Liver (tissue), 9 donors: ENCODE data around the gene NFIA. TPM values are rescaled to one million over a fixed set of nuclear protein-coding genes. Genes with fewer than 3 reads are reported as not detected.
A peak's percentile ranks its signal among the peaks of the same experiment; 100 is the strongest.

Source experiments
- DNase-seq: peaks from one replicate; pipeline ENCODE4 v3.0.0-alpha.2; 2017; ENCODE audit warnings: low spot score
- H3K27ac ChIP-seq, 2 donors: one replicate each; pipeline ENCODE4 v1.7.0; 2013; ENCODE audit warnings: inconsistent platforms in 2 of 2, low read length in 2 of 2, control low read depth in 1 of 2, low read depth in 1 of 2, mild to moderate bottlenecking in 1 of 2
- H3K27me3 ChIP-seq, 4 donors: one replicate each; pipeline versions ENCODE4 v1.6.1 to v1.7.0; 2013; ENCODE audit warnings: low read length in 3 of 4, inconsistent platforms in 1 of 4, mild to moderate bottlenecking in 1 of 4, moderate library complexity in 1 of 4; ENCODE audit not compliant: control insufficient read depth in 4 of 4, insufficient read depth in 4 of 4
- H3K36me3 ChIP-seq, 4 donors: one replicate each; pipeline versions ENCODE4 v1.6.1 to v1.7.0; 2013; ENCODE audit warnings: low read length in 3 of 4, mild to moderate bottlenecking in 3 of 4, low read depth in 1 of 4, moderate library complexity in 1 of 4; ENCODE audit not compliant: control insufficient read depth in 4 of 4, insufficient read depth in 3 of 4
- H3K4me1 ChIP-seq, 4 donors: one replicate each; pipeline versions ENCODE4 v1.6.1 to v1.7.0; 2013; ENCODE audit warnings: low read length in 3 of 4, mild to moderate bottlenecking in 3 of 4, moderate library complexity in 1 of 4; ENCODE audit not compliant: control insufficient read depth in 4 of 4, insufficient read depth in 4 of 4
- H3K4me3 ChIP-seq, 3 donors: one replicate each; pipeline versions ENCODE4 v1.6.1 to v1.7.0; 2013; ENCODE audit warnings: low read length in 3 of 3, control low read depth in 1 of 3, low read depth in 1 of 3, mild to moderate bottlenecking in 1 of 3
- H3K9ac ChIP-seq, 2 donors: one replicate each; pipeline ENCODE4 v1.7.0; 2013; ENCODE audit warnings: low read length in 2 of 2, mild to moderate bottlenecking in 2 of 2, moderate library complexity in 2 of 2, control low read depth in 1 of 2, low read depth in 1 of 2
- H3K9me3 ChIP-seq, 4 donors: one replicate each; pipeline versions ENCODE4 v1.6.1 to v1.7.0; 2013; ENCODE audit warnings: low read length in 3 of 4; ENCODE audit not compliant: control insufficient read depth in 4 of 4
- ATF3 ChIP-seq: IDR thresholded peaks from 2 replicates; pipeline ENCODE4 v1.6.1; 2016; ENCODE audit warnings: antibody characterized with exemption
- CTCF ChIP-seq: fragments of 150-350 bp; IDR thresholded peaks from 2 replicates; pipeline ENCODE4 v1.5.1; 2017; ENCODE audit warnings: improper control_type of control experiment, low read depth, low read length; ENCODE audit not compliant: missing input control
- EGR1 ChIP-seq, 2 donors: IDR thresholded peaks; 2 replicates each; pipeline ENCODE4 v1.6.1; 2016 to 2018; ENCODE audit warnings: antibody characterized with exemption in 2 of 2, low read depth in 2 of 2
- FOXA1 ChIP-seq: IDR thresholded peaks from 2 replicates; pipeline ENCODE4 v1.6.1; 2016; ENCODE audit warnings: antibody characterized with exemption
- FOXA2 ChIP-seq: IDR thresholded peaks from 2 replicates; pipeline ENCODE4 v1.6.1; 2016; ENCODE audit warnings: antibody characterized with exemption
- GABPA ChIP-seq, 2 donors: IDR thresholded peaks in 1 of 2; conservative IDR thresholded peaks in 1 of 2; 2 replicates each; pipeline ENCODE4 v1.6.1; 2016; ENCODE audit warnings: antibody characterized with exemption in 2 of 2, mild to moderate bottlenecking in 1 of 2, moderate library complexity in 1 of 2
- HNF4A ChIP-seq, 2 donors: conservative IDR thresholded peaks; 2 replicates each; pipeline ENCODE4 v1.6.1; 2016; ENCODE audit warnings: antibody characterized with exemption in 2 of 2, mild to moderate bottlenecking in 2 of 2
- HNF4G ChIP-seq: IDR thresholded peaks from 2 replicates; pipeline ENCODE4 v1.6.1; 2016; ENCODE audit warnings: antibody characterized with exemption
- JUND ChIP-seq, 2 donors: IDR thresholded peaks; 2 replicates each; pipeline ENCODE4 v1.6.1; 2016; ENCODE audit warnings: antibody characterized with exemption in 2 of 2
- MAX ChIP-seq: IDR thresholded peaks from 2 replicates; pipeline ENCODE4 v1.6.1; 2016; ENCODE audit warnings: antibody characterized with exemption
- NR2F2 ChIP-seq: IDR thresholded peaks from 2 replicates; pipeline ENCODE4 v1.6.1; 2016; ENCODE audit warnings: antibody characterized with exemption
- RAD21 ChIP-seq, 2 donors: IDR thresholded peaks; 2 replicates each; pipeline ENCODE4 v1.6.1; 2016; ENCODE audit warnings: antibody characterized with exemption in 2 of 2, mild to moderate bottlenecking in 2 of 2
- REST ChIP-seq: IDR thresholded peaks from 2 replicates; pipeline ENCODE4 v1.6.1; 2016; ENCODE audit warnings: antibody characterized with exemption, mild to moderate bottlenecking
- RXRA ChIP-seq, 2 donors: IDR thresholded peaks; 2 replicates each; pipeline ENCODE4 v1.6.1; 2017 to 2018; ENCODE audit warnings: antibody characterized with exemption in 2 of 2, mild to moderate bottlenecking in 1 of 2
- SP1 ChIP-seq: IDR thresholded peaks from 2 replicates; pipeline ENCODE4 v1.6.1; 2018; ENCODE audit warnings: antibody characterized with exemption, mild to moderate bottlenecking
- TAF1 ChIP-seq: conservative IDR thresholded peaks from 2 replicates; pipeline ENCODE4 v1.6.1; 2016; ENCODE audit warnings: antibody characterized with exemption, mild to moderate bottlenecking
- YY1 ChIP-seq: IDR thresholded peaks from 2 replicates; pipeline ENCODE4 v1.6.1; 2016; ENCODE audit warnings: antibody characterized with exemption, mild to moderate bottlenecking
- ZBTB33 ChIP-seq: IDR thresholded peaks from 2 replicates; pipeline ENCODE4 v1.6.1; 2016; ENCODE audit warnings: antibody characterized with exemption
- WGBS: extraction: QIAGEN DNeasy Blood & Tissue Kit; methylation state at CpG from one replicate; pipeline ENCODE4 v1.1.7; 2013; 5-methylcytosine and 5-hydroxymethylcytosine counted together
- polyA plus RNA-seq, 2 donors: library from polyadenylated mRNA; stranded (reverse) in 1 of 2; unstranded in 1 of 2; fragments of 200-250 nt in 1 of 2; fragments of >200 nt in 1 of 2; fragmentation: Nextera tagmentation in 1 of 2; extraction: Ambion mirVana in 1 of 2; gene quantifications; one replicate each; pipeline versions ENCODE4 v1.2.1 to v1.2.3, GENCODE V29; 2013 to 2015
- total RNA-seq, 2 donors: library from RNA; depleted of rRNA; stranded (reverse); fragments of >200 nt; gene quantifications; one replicate each; pipeline ENCODE4 v1.2.3, GENCODE V29; 2014
- donor health status: healthy.
- donor health status: healthy.
- donor health status: healthy.
- donor health status: healthy.
- donor health status: healthy.

NFIA gene
- total and polyA plus RNA-seq, 4 donors, result 6.8 to 53.7 (median 22.2) TPM

- TF ChIP-seq TAF1, result no peak
- no peak for TF ChIP-seq RAD21 (IDR thresholded peaks at IDR 0.05)
- TF ChIP-seq FOXA2, result no peak
- no peak for TF ChIP-seq YY1
- no peak for TF ChIP-seq FOXA1
- no peak for TF ChIP-seq ZBTB33
- Histone ChIP-seq H3K9me3 (no peaks in the 10 kb centered on the region), H3K4me3 (no peak overlapping the region), H3K36me3 (no peaks in the 10 kb centered on the region), H3K27me3 (no peaks in the 10 kb centered on the region), H3K27ac (no peak overlapping the region), H3K4me1 (peaks cover 1 to 21% (median 10%) of the 10 kb centered on the region in 4 donors), H3K9ac (no peak overlapping the region)
- WGBS, result 88% methylated on average over 5 of the region's 5 CpGs
- DNase-seq, result no peak
Measured at GRCh38 chr1:61201035-61201434, 118.7 kb downstream of the NFIA start.

GRCh38 chr1:61202854-61203598 lies 120.7 kb downstream of the NFIA start:
- Histone ChIP-seq H3K9ac (peak overlapping the region; percentile 68 to 85), H3K27me3 (no peaks in the 10 kb centered on the region), H3K4me1 (peaks cover 1 to 21% (median 13%) of the 10 kb centered on the region in 4 donors), H3K27ac (peak overlapping the region; percentile 88), H3K9me3 (no peaks in the 10 kb centered on the region), H3K4me3 (peak overlapping the region; percentile 3 to 30 (median 18)), H3K36me3 (no peaks in the 10 kb centered on the region)
- DNase-seq, result no peak
- 47% methylated on average over 11 of the region's 11 CpGs for WGBS
- peak; percentile 40 to 52 for TF ChIP-seq RXRA (IDR thresholded peaks at IDR 0.05)
- TF ChIP-seq GABPA (IDR thresholded peaks at IDR 0.05 in 1 of 2, conservative IDR thresholded peaks at IDR 0.05 in 1 of 2), result peak in 1 of 2 donors; percentile 28
- peak in 1 of 2 donors; percentile 45 for TF ChIP-seq RAD21 (IDR thresholded peaks at IDR 0.05)
- TF ChIP-seq SP1, result peak; percentile 43
- peak in 1 of 2 donors; percentile 8 for TF ChIP-seq JUND (IDR thresholded peaks at IDR 0.05)
- TF ChIP-seq NR2F2, result no peak
- no peak for TF ChIP-seq CTCF
- TF ChIP-seq YY1, result peak; percentile 46
- TF ChIP-seq HNF4A (conservative IDR thresholded peaks at IDR 0.05), result peak; percentile 38 to 42
- no peak for TF ChIP-seq EGR1 (IDR thresholded peaks at IDR 0.05; ENCODE audit: low read depth in 2 of 2)
- peak; percentile 66 for TF ChIP-seq MAX
- no peak for TF ChIP-seq FOXA1
- no peak for TF ChIP-seq REST
- no peak for TF ChIP-seq HNF4G
- peak; percentile 52 for TF ChIP-seq ATF3
- TF ChIP-seq FOXA2, result peak; percentile 70
- peak; percentile 47 for TF ChIP-seq ZBTB33
- no peak for TF ChIP-seq TAF1
